DND-41 (cell line): ENCODE data around the gene CSNK1G2.

Experiments used
- ATAC-seq: fragments of 200-7000 bp; cut with Tn5 transposase; 3 replicates; pipeline ENCODE4 v1.9.1; 2021; ENCODE audit warnings: low read depth; ENCODE audit not compliant: insufficient read depth
- DNase-seq: peaks from one replicate; pipeline ENCODE4 v3.0.0-alpha.2; 2020
- H2AFZ ChIP-seq: 2 replicates; pipeline ENCODE4 v1.6.0; 2012; ENCODE audit warnings: low read depth, low read length
- H3K27ac ChIP-seq: 2 replicates; pipeline ENCODE4 v1.5.1; 2012; ENCODE audit warnings: low read length, inconsistent platforms
- H3K27me3 ChIP-seq: fragments of 200-600 bp; sonication (generic); 2 replicates; pipeline ENCODE4 v1.6.0; 2012; ENCODE audit warnings: low read length, mild to moderate bottlenecking, inconsistent platforms; ENCODE audit not compliant: insufficient read depth, poor library complexity
- H3K36me3 ChIP-seq: 2 replicates; pipeline ENCODE4 v1.5.1; 2012; ENCODE audit warnings: low read length, inconsistent platforms; ENCODE audit not compliant: insufficient read depth
- H3K4me1 ChIP-seq: 2 replicates; pipeline ENCODE4 v1.5.1; 2012; ENCODE audit warnings: mild to moderate bottlenecking, low read length; ENCODE audit not compliant: insufficient read depth
- H3K4me2 ChIP-seq: 2 replicates; pipeline ENCODE4 v1.6.0; 2012; ENCODE audit warnings: mild to moderate bottlenecking, moderate library complexity, low read length, inconsistent platforms; ENCODE audit not compliant: insufficient read depth
- H3K4me3 ChIP-seq, 2 experiments: fragments of 200-600 bp in 1 of 2; shearing (Covaris generic) in 1 of 2; 2 replicates each; pipeline ENCODE4 v1.5.1; 2012 to 2016; ENCODE audit warnings: inconsistent platforms in 2 of 2, low read length in 2 of 2, mild to moderate bottlenecking in 2 of 2, low read depth in 1 of 2, moderate library complexity in 1 of 2
- H3K79me2 ChIP-seq: 2 replicates; pipeline ENCODE4 v1.6.0; 2012; ENCODE audit warnings: low read length, inconsistent platforms; ENCODE audit not compliant: insufficient read depth
- H3K9ac ChIP-seq: 2 replicates; pipeline ENCODE4 v1.6.0; 2012; ENCODE audit warnings: low read depth, mild to moderate bottlenecking, inconsistent platforms, low read length, moderate library complexity
- H3K9me3 ChIP-seq: 2 replicates; pipeline ENCODE4 v1.5.1; 2012; ENCODE audit warnings: low read length, moderate library complexity, mild to moderate bottlenecking, inconsistent platforms; ENCODE audit not compliant: insufficient read depth, severe bottlenecking
- H4K20me1 ChIP-seq: 2 replicates; pipeline ENCODE4 v1.6.0; 2012; ENCODE audit warnings: low read length; ENCODE audit not compliant: insufficient read depth
- CTCF ChIP-seq: IDR thresholded peaks from 2 replicates; pipeline ENCODE4 v1.5.1; 2012; ENCODE audit warnings: borderline replicate concordance, low read length, moderate library complexity, mild to moderate bottlenecking; ENCODE audit not compliant: poor library complexity, severe bottlenecking; ENCODE audit errors: extremely low read depth
- EZH2 ChIP-seq: IDR thresholded peaks from 3 replicates; pipeline ENCODE4 v1.6.1; 2012; ENCODE audit warnings: borderline replicate concordance, low read depth, mild to moderate bottlenecking, moderate library complexity, low read length, inconsistent platforms; ENCODE audit not compliant: severe bottlenecking

CSNK1G2 gene

GRCh38 chr19:1970003-1970805 lies 29.2 kb downstream of the CSNK1G2 start:
- Histone ChIP-seq H3K9ac (no peak overlapping the region), H3K4me1 (no peaks in the 10 kb centered on the region), H2AFZ (no peak overlapping the region), H3K4me2 (no peak overlapping the region), H3K27me3 (no peaks in the 10 kb centered on the region), H4K20me1 (peaks cover 74% of the 10 kb centered on the region), H3K27ac (no peak overlapping the region), H3K79me2 (peaks cover 86% of the 10 kb centered on the region), H3K9me3 (no peaks in the 10 kb centered on the region), H3K4me3 (no peak overlapping the region), H3K36me3 (peaks cover 68% of the 10 kb centered on the region)
- ATAC-seq (no peak), DNase-seq (no peak)
- no peak for TF ChIP-seq EZH2
- TF ChIP-seq CTCF = no peak

GRCh38 chr19:1970806-1971502 lies 30.0 kb downstream of the CSNK1G2 start:
- DNase-seq = no peak
- no peaks in the 10 kb centered on the region for H3K27me3 ChIP-seq
- H3K4me1 ChIP-seq = no peaks in the 10 kb centered on the region
- H3K36me3 ChIP-seq = peaks cover 68% of the 10 kb centered on the region
- peaks cover 86% of the 10 kb centered on the region for H3K79me2 ChIP-seq
- TF ChIP-seq EZH2 = no peak
- TF ChIP-seq CTCF = no peak
- H3K4me3 ChIP-seq = no peak overlapping the region
- H3K9ac ChIP-seq = no peak overlapping the region
- H3K27ac ChIP-seq = no peak overlapping the region
- ATAC-seq = no peak
- no peak overlapping the region for H3K4me2 ChIP-seq
- H2AFZ ChIP-seq = no peak overlapping the region
- no peaks in the 10 kb centered on the region for H3K9me3 ChIP-seq
- H4K20me1 ChIP-seq = peaks cover 74% of the 10 kb centered on the region

GRCh38 chr19:1974381-1975161 lies 33.6 kb downstream of the CSNK1G2 start:
- peaks cover 77% of the 10 kb centered on the region for H3K79me2 ChIP-seq
- no peak overlapping the region for H2AFZ ChIP-seq
- no peak for DNase-seq
- peaks cover 78% of the 10 kb centered on the region for H3K36me3 ChIP-seq
- no peaks in the 10 kb centered on the region for H3K9me3 ChIP-seq
- no peaks in the 10 kb centered on the region for H3K27me3 ChIP-seq
- H3K9ac ChIP-seq = no peak overlapping the region
- TF ChIP-seq EZH2 = no peak
- no peak for TF ChIP-seq CTCF
- peaks cover 62% of the 10 kb centered on the region for H4K20me1 ChIP-seq
- H3K4me1 ChIP-seq = no peaks in the 10 kb centered on the region
- H3K27ac ChIP-seq = no peak overlapping the region
- no peak overlapping the region for H3K4me2 ChIP-seq
- no peak overlapping the region for H3K4me3 ChIP-seq
- ATAC-seq = no peak
